Naive B cell (primary cell): ENCODE measurements around the gene HSPE1. TPM values are rescaled to one million over a fixed set of nuclear protein-coding genes. Genes with fewer than 3 reads are reported as not detected.
"Not testable (repeated sequence)": the region's sequence is repeated elsewhere in the genome, so short reads cannot be mapped to it uniquely, and the experiment has no call there.

Source experiments
- ATAC-seq, 2 donors: fragments of 150-1000 bp; cut with Tn5 transposase; 2 replicates each; pipeline ENCODE4 v1.10.0; 2021; ENCODE audit warnings: low read depth in 2 of 2, mild to moderate bottlenecking in 2 of 2, moderate library complexity in 2 of 2
- DNase-seq: peaks from one replicate; pipeline ENCODE4 v3.0.0; 2022
- H3K27ac Mint-ChIP-seq, 6 donors: one replicate each; pipeline ENCODE4 v1.8.0; 2020 to 2022; ENCODE audit warnings: mild to moderate bottlenecking in 6 of 6, mixed read lengths in 6 of 6, moderate library complexity in 5 of 6, inconsistent platforms in 2 of 6
- H3K27me3 Mint-ChIP-seq, 3 donors: one replicate each; pipeline ENCODE4 v1.8.0; 2021 to 2022; ENCODE audit warnings: mixed read lengths in 3 of 3, mild to moderate bottlenecking in 1 of 3
- H3K36me3 Mint-ChIP-seq, 2 donors: one replicate each; pipeline ENCODE4 v1.8.0; 2020 to 2022; ENCODE audit warnings: mixed read lengths in 2 of 2, inconsistent platforms in 1 of 2, mild to moderate bottlenecking in 1 of 2
- H3K4me1 Mint-ChIP-seq, 3 donors: one replicate each; pipeline ENCODE4 v1.8.0; 2020 to 2022; ENCODE audit warnings: mixed read lengths in 3 of 3, inconsistent platforms in 1 of 3, mild to moderate bottlenecking in 1 of 3, moderate library complexity in 1 of 3
- H3K4me3 Mint-ChIP-seq, 8 donors: one replicate each; pipeline ENCODE4 v1.8.0; 2020 to 2022; ENCODE audit warnings: mild to moderate bottlenecking in 8 of 8, mixed read lengths in 8 of 8, moderate library complexity in 8 of 8, inconsistent platforms in 2 of 8
- H3K9me3 Mint-ChIP-seq, 7 donors: one replicate each; pipeline ENCODE4 v1.8.0; 2020 to 2022; ENCODE audit warnings: mixed read lengths in 7 of 7, mild to moderate bottlenecking in 5 of 7, inconsistent platforms in 2 of 7, moderate library complexity in 1 of 7
- polyA plus RNA-seq, 6 donors: library from polyadenylated mRNA; unstranded; fragments of 300-500 nt; fragmentation: Illumina TruSeq; gene quantifications; one replicate each; pipeline ENCODE4 v1.2.3, GENCODE V29; 2021; ENCODE audit warnings: low read depth in 6 of 6

Gene HSPE1
- polyA plus RNA-seq, 6 donors from 2014 or later = 79.9 to 109 (median 93.0) TPM

- Mint-ChIP-seq H3K4me3 (no peak overlapping the region), H3K36me3 (peaks cover 13 to 20% of the 10 kb centered on the region in 2 donors), H3K9me3 (peaks cover 0 to 2% (median 0%) of the 10 kb centered on the region in 7 donors), H3K27me3 (no peaks in the 10 kb centered on the region), H3K27ac (peak overlapping the region in 3 of 6 donors; percentile 28 to 79 (median 60)), H3K4me1 (no peaks in the 10 kb centered on the region)
- ATAC-seq (no peak), DNase-seq (no peak)
Measured at GRCh38 chr2:197477797-197478196, 22.4 kb upstream of the HSPE1 start.

GRCh38 chr2:197480165-197481036 lies 19.8 kb upstream of the HSPE1 start:
- peaks cover 13 to 19% of the 10 kb centered on the region in 2 donors for H3K36me3 Mint-ChIP-seq
- ATAC-seq (no peak), DNase-seq (no peak)
- H3K27ac Mint-ChIP-seq = peak overlapping the region in 2 of 6 donors; percentile 24 to 54
- H3K4me3 Mint-ChIP-seq = no peak overlapping the region
- H3K4me1 Mint-ChIP-seq = no peaks in the 10 kb centered on the region
- peaks cover 0 to 12% (median 5%) of the 10 kb centered on the region in 7 donors for H3K9me3 Mint-ChIP-seq
- H3K27me3 Mint-ChIP-seq = no peaks in the 10 kb centered on the region

GRCh38 chr2:197484248-197484647 lies 15.9 kb upstream of the HSPE1 start:
- H3K4me3 Mint-ChIP-seq, H3K27me3 Mint-ChIP-seq, H3K4me1 Mint-ChIP-seq, DNase-seq, ATAC-seq: not testable (repeated sequence)
- peak overlapping the region in 1 of 6 donors; percentile 26 for H3K27ac Mint-ChIP-seq
- H3K9me3 Mint-ChIP-seq = peaks cover 0 to 12% (median 5%) of the 10 kb centered on the region in 7 donors
- peaks cover 10 to 20% of the 10 kb centered on the region in 2 donors for H3K36me3 Mint-ChIP-seq

- peaks cover 10 to 11% of the 10 kb centered on the region in 2 donors for H3K36me3 Mint-ChIP-seq
Measured at GRCh38 chr2:197486175-197486574, 14.0 kb upstream of the HSPE1 start.

GRCh38 chr2:197487385-197487784 lies 12.8 kb upstream of the HSPE1 start:
- ATAC-seq (no peak), DNase-seq (no peak)
- Mint-ChIP-seq H3K4me3 (no peak overlapping the region), H3K36me3 (peaks cover 10 to 11% of the 10 kb centered on the region in 2 donors), H3K4me1 (no peaks in the 10 kb centered on the region), H3K27ac (peak overlapping the region in 1 of 6 donors; percentile 11), H3K9me3 (peaks cover 0 to 10% (median 5%) of the 10 kb centered on the region in 7 donors), H3K27me3 (no peaks in the 10 kb centered on the region)

More at GRCh38 chr2:197486175-197486574, 14.0 kb upstream of the HSPE1 start:
- H3K4me3 Mint-ChIP-seq = no peak overlapping the region
- no peak overlapping the region for H3K27ac Mint-ChIP-seq
- H3K4me1 Mint-ChIP-seq = no peaks in the 10 kb centered on the region
- DNase-seq (no peak), ATAC-seq (no peak)
- H3K27me3 Mint-ChIP-seq = no peaks in the 10 kb centered on the region
- H3K9me3 Mint-ChIP-seq = peaks cover 0 to 12% (median 5%) of the 10 kb centered on the region in 7 donors

- Mint-ChIP-seq H3K9me3 (no peaks in the 10 kb centered on the region), H3K4me3 (peak overlapping the region in 1 of 8 donors; percentile 94), H3K36me3 (peaks cover 0 to 9% of the 10 kb centered on the region in 2 donors), H3K4me1 (peaks cover 9 to 30% (median 24%) of the 10 kb centered on the region in 3 donors), H3K27ac (peak overlapping the region in 1 of 6 donors; percentile 54), H3K27me3 (no peaks in the 10 kb centered on the region)
- DNase-seq = no peak
- no peak for ATAC-seq
Measured at GRCh38 chr2:197495433-197496134, 4.6 kb upstream of the HSPE1 start.

GRCh38 chr2:197496695-197497094 lies 3.5 kb upstream of the HSPE1 start:
- H3K27ac Mint-ChIP-seq = no peak overlapping the region
- H3K9me3 Mint-ChIP-seq = no peaks in the 10 kb centered on the region
- no peaks in the 10 kb centered on the region for H3K27me3 Mint-ChIP-seq
- no peak for ATAC-seq
- H3K36me3 Mint-ChIP-seq = peaks cover 0 to 9% of the 10 kb centered on the region in 2 donors
- DNase-seq = no peak
- peak overlapping the region in 2 of 8 donors; percentile 44 to 94 for H3K4me3 Mint-ChIP-seq
- H3K4me1 Mint-ChIP-seq = peaks cover 14 to 42% (median 33%) of the 10 kb centered on the region in 3 donors

- Mint-ChIP-seq H3K36me3 (peaks cover 0 to 11% of the 10 kb centered on the region in 2 donors), H3K27me3 (no peaks in the 10 kb centered on the region), H3K9me3 (no peaks in the 10 kb centered on the region), H3K27ac (peak overlapping the region in 2 of 6 donors; percentile 24 to 74), H3K4me1 (peaks cover 17 to 48% (median 37%) of the 10 kb centered on the region in 3 donors), H3K4me3 (peak overlapping the region in 3 of 8 donors; percentile 6 to 98 (median 94))
- DNase-seq (no peak), ATAC-seq (no peak)
Measured at GRCh38 chr2:197497326-197497725, 2.9 kb upstream of the HSPE1 start.

GRCh38 chr2:197498235-197498936 lies 1.8 kb upstream of the HSPE1 start:
- Mint-ChIP-seq H3K27ac (peak overlapping the region; percentile 93 to 98 (median 96)), H3K9me3 (no peaks in the 10 kb centered on the region), H3K4me1 (peaks cover 19 to 51% (median 39%) of the 10 kb centered on the region in 3 donors), H3K27me3 (no peaks in the 10 kb centered on the region), H3K4me3 (peak overlapping the region; percentile 88 to 98 (median 94)), H3K36me3 (peaks cover 0 to 8% of the 10 kb centered on the region in 2 donors)
- no peak for ATAC-seq
- DNase-seq = no peak

GRCh38 chr2:197498937-197499593 lies 1.1 kb upstream of the HSPE1 start:
- DNase-seq = peak; percentile 38
- H3K27me3 Mint-ChIP-seq = no peaks in the 10 kb centered on the region
- no peaks in the 10 kb centered on the region for H3K9me3 Mint-ChIP-seq
- H3K27ac Mint-ChIP-seq = peak overlapping the region; percentile 93 to 98 (median 96)
- H3K4me1 Mint-ChIP-seq = peaks cover 19 to 51% (median 41%) of the 10 kb centered on the region in 3 donors
- peak in 1 of 2 donors; percentile 3 for ATAC-seq
- H3K4me3 Mint-ChIP-seq = peak overlapping the region; percentile 88 to 98 (median 94)
- peaks cover 0 to 8% of the 10 kb centered on the region in 2 donors for H3K36me3 Mint-ChIP-seq

GRCh38 chr2:197500503-197501131 lies 438 bp downstream of the HSPE1 start:
- Mint-ChIP-seq H3K4me3 (peak overlapping the region; percentile 88 to 98 (median 94)), H3K27ac (peak overlapping the region; percentile 93 to 98 (median 96)), H3K27me3 (no peaks in the 10 kb centered on the region), H3K36me3 (peaks cover 0 to 8% of the 10 kb centered on the region in 2 donors), H3K9me3 (no peaks in the 10 kb centered on the region), H3K4me1 (peaks cover 19 to 51% (median 44%) of the 10 kb centered on the region in 3 donors)
- ATAC-seq (peak; percentile 11 to 18), DNase-seq (no peak)

- peak overlapping the region in 5 of 6 donors; percentile 61 to 97 (median 79) for H3K27ac Mint-ChIP-seq
- peaks cover 0 to 3% of the 10 kb centered on the region in 2 donors for H3K36me3 Mint-ChIP-seq
- DNase-seq (no peak), ATAC-seq (no peak)
- peak overlapping the region in 7 of 8 donors; percentile 23 to 95 (median 63) for H3K4me3 Mint-ChIP-seq
- H3K27me3 Mint-ChIP-seq = no peaks in the 10 kb centered on the region
- no peaks in the 10 kb centered on the region for H3K9me3 Mint-ChIP-seq
- peaks cover 16 to 41% (median 39%) of the 10 kb centered on the region in 3 donors for H3K4me1 Mint-ChIP-seq
Measured at GRCh38 chr2:197502201-197502600, 2.0 kb downstream of the HSPE1 start.
